ENCODE measurements around the gene NOS1AP.

Gene NOS1AP

GRCh38 chr1:162087111-162087510, 17.6 kb downstream of the NOS1AP start:
- no peak overlapping the region for H3K27ac ChIP-seq
- no peak for DNase-seq (ENCODE audit: low read depth, low spot score)

- H3K27ac ChIP-seq = no peak overlapping the region
- no peak for DNase-seq (ENCODE audit: low read depth, low spot score)
These were observed 18.1 kb downstream of the NOS1AP start for GRCh38 chr1:162087574-162087973.

GRCh38 chr1:162088281-162088969, 18.9 kb downstream of the NOS1AP start:
- H3K27ac ChIP-seq = no peak overlapping the region
- DNase-seq (ENCODE audit: low read depth, low spot score) = no peak

DNA sequence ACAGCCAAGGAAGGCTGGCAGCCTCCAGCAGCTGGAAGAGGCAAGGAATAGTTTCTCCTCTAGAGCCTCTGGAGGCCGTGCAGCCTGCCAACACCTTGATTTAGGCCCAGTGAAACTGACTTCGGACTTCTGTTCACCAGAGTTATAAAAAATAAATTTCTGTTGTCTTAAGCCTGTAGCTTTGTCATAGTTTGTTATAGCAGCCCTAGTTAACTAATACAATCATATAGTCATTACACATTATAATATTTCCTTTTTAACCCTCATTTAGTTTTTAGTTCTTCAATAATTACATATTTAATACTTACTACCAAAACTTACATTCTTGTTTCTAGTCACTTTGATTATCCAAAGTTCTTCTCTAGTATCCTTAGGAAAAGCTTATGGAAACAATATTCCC, 20.3 kb downstream of the NOS1AP start:
- no peak for DNase-seq (ENCODE audit: low read depth, low spot score)
- no peak overlapping the region for H3K27ac ChIP-seq

GRCh38 chr1:162090378-162090777, 20.9 kb downstream of the NOS1AP start:
- DNase-seq (ENCODE audit: low read depth, low spot score) = no peak
- no peak overlapping the region for H3K27ac ChIP-seq

- H3K27ac ChIP-seq = no peak overlapping the region
- DNase-seq (ENCODE audit: low read depth, low spot score) = no peak
These were observed 22.4 kb downstream of the NOS1AP start for GRCh38 chr1:162091681-162092524.

- H3K27ac ChIP-seq = no peak overlapping the region
- DNase-seq (ENCODE audit: low read depth, low spot score) = no peak
These were observed 23.6 kb downstream of the NOS1AP start for GRCh38 chr1:162093095-162093494.

DNA sequence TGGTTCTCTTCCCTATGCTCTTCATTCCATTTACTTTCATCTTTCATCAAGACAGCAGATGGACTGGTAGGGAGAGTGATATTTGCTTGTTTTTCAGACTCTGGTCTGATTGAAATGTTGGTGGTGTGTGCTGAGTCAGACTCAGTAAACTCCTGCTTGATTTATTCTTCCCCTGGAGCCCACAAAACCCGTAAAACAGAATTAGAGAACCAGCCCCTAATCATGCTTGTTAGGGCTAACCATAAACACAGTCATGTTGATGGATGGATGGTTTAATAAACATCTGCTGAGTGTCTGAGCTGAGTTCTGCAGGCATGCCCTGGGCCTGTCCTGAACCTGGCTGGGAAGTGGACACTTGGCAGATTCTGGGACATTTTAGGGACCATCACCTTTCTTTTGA, 24.8 kb downstream of the NOS1AP start:
- H3K27ac ChIP-seq = no peak overlapping the region
- DNase-seq (ENCODE audit: low read depth, low spot score) = no peak

GRCh38 chr1:162094723-162095122, 25.2 kb downstream of the NOS1AP start:
- no peak for DNase-seq (ENCODE audit: low read depth, low spot score)
- no peak overlapping the region for H3K27ac ChIP-seq

DNA sequence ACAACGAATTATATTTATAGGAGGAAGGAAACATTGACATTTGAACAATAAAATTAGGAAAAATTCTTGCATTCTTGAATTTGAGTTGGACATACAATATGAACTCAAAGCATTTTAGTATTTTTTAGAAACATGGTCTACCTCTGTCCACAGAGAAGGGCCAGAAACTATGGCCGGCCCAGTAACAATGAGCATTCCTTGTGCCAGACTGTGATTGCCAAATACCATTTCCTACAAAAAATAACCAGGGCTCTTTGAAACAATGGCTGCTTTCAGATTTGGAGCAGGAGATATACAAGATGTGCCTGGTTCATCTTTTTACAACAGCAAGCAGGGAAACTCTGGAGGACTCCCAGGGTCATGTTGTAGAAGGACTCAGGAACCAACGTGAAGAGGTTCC, 38.4 kb downstream of the NOS1AP start:
- no peak for DNase-seq (ENCODE audit: low read depth, low spot score)

DNA sequence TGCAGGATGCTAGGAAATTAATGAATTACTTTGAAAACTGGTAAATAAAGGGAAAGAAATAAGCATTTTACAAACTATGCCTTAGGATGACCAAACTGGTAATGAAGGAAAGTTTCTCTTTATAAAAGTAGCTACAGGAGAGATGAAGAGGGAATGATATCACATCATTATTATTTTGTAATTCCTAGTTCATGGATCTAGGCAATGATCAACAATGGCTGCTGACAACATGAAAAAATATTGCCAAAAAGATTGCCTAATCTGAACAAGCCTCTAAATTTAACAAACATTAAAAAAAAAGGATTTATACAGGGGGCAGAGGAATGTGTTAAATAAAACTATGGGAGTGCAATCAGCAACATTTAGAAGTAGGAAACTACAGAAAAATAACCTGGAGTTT, 38.9 kb downstream of the NOS1AP start:
- no peak for DNase-seq (ENCODE audit: low read depth, low spot score)
- H3K27ac ChIP-seq = no peak overlapping the region

More for the DNA sequence above, 38.4 kb downstream of the NOS1AP start:
- H3K27ac ChIP-seq = no peak overlapping the region

DNA sequence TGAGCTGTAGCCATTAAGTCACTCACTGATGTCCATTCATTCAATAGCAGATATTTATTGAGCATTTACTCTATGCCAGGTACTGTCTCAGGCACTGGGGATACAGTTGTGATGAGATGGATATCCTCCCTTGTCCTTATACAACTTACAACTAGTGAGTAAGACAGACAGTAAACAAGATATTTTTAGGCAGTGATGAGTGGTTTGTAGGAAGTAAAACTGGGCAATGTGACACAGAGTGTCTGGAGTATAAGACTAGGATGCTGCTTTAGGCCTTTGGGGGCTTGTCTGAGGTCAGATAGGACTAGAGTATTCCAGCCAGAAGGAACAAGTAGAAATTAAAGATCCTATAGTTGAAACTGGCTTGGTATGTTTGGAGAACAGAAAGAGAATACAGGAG, 41.4 kb downstream of the NOS1AP start:
- no peak overlapping the region for H3K27ac ChIP-seq
- DNase-seq (ENCODE audit: low read depth, low spot score) = no peak

- no peak overlapping the region for H3K27ac ChIP-seq
- no peak for DNase-seq (ENCODE audit: low read depth, low spot score)
These were observed 42.1 kb downstream of the NOS1AP start for GRCh38 chr1:162111572-162111971.

DNA sequence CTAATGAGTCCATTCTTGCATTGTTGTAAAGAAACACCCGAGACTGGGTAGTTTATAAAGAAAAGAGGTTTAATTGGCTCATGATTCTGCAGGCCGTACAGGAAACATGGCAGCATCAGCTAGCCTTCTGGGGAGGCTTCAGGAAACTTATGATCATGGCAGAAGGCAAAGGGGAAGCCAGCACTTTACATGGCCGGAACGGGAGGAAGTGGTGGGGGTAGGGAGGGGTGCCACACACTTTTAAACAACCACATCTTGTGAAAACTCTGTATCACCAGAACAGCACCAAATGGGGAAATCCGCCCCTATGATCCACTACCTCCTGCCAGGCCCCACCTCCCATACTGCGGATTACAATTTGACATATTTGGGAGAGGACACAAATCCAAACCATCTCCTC, 43.9 kb downstream of the NOS1AP start:
- H3K27ac ChIP-seq = no peak overlapping the region
- DNase-seq (ENCODE audit: low read depth, low spot score) = no peak

DNA sequence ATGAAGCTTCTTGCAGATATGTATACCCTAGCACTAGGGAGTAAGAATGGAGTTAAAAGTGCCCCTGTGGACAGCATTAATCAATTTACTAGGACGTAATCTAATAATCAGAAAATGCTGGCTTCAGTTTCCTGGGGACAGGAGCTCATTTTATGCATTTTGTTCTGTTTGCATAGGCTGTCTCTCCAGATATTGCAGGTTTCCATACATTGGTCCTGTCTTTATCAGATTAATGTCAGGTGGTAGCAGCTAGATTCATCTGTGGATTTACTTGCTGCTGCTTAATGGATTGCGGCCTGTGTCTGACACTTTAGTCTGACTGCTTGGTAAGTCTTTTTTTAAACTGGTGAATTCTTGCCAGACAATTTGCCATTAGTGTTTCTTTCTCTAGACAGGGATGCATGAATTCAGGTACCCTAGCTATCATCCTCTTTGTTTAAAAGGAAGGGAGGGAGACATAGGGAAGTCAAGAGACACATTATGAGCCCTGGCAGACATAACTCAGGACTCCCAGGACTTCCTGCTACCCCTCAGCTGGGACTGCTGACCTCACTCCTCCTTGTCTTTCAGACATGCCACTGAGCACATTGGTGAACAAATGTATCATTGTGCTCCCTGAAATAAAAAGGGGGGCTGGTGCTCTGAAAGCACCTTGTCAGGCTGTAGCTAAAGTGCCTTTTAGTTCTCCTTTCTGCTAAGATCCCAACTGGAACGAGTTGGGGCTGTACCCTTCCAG, 47.7 kb downstream of the NOS1AP start:
- DNase-seq (ENCODE audit: low read depth, low spot score) = no peak
- H3K27ac ChIP-seq = no peak overlapping the region

DNA sequence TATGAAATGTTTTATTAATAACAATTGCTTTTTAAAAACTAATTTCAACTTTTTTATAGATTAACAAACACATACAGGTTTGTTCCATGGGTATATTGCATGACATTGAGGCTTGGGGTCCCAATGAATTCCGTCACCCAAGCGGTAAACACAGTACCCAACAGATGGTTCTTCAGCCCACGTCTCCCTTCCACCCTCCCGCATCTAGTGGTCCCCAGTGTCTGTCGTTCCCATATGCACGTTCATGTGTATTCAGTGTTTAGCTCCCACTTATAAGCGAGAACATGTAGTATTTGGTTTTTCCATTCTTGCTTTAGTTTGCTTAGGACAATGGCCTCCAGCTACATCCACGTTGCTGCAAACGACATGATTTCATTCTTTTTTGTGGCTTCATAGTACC, 48.6 kb downstream of the NOS1AP start:
- no peak for DNase-seq (ENCODE audit: low read depth, low spot score)
- H3K27ac ChIP-seq = no peak overlapping the region

GRCh38 chr1:162128693-162129356, 59.3 kb downstream of the NOS1AP start:
- H3K27ac ChIP-seq = no peak overlapping the region
- no peak for DNase-seq (ENCODE audit: low read depth, low spot score)

DNA sequence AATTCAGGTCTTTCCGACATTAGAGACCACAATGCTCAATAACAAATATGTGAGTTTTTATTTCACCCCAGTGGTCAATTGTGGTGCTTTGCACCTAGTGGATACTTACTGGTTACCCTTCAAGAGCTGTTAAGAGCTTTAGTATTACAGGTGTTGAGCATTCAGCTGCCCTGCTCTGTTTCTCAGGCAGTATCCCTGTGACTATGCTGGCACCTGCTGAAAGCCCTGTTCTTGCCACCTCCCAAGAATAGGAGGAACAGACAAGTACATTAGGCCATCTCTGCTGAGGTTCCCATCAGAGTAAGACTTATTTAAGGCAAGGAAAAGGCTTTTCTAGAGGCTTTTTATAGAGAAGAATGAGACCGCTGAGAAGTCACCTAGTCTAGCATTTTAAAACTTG, 60.8 kb downstream of the NOS1AP start:
- DNase-seq (ENCODE audit: low read depth, low spot score) = no peak
- no peak overlapping the region for H3K27ac ChIP-seq

DNA sequence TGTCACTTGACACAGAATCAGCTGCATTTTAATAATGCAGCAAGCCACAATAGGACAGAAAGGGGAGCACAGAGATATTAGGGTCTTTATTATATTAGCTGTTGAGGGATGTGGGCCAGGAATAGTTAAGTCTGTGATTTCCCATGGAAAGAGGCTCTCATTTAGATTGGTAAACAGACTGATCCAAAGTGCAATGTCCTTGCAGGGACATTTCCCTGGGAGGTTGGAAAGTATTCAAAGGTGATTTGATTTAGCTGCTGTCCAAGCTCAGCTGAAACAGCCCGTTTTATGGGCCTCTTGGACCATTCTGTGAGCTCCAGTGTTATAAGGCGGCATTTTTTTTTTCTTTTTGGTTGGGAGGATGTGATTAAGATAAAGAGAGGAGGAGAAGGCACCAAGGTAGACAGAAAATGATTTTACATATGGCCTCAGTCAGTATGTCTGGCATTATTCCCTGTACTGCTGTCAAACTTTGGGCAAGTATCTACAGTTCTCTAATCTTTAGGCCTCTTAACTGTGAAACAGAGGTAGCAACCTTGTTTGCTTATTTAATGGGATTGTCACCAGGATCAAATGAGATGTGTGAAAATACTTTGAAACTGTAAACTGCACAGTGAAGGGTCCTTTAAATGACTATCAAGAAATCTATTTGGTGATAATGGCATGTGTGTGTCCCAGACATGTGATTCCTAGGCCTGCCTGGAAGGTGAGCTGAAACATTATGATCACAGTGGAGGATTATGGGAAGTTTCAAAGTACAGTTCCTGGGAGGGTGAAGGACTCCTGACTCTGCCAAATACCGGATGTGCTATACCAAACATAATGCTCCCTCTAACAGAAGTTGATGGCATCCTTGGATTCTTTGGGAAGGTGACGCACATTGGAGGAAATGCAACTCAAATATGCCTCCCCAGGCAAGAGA, 62.2 kb downstream of the NOS1AP start:
- no peak overlapping the region for H3K27ac ChIP-seq
- no peak for DNase-seq (ENCODE audit: low read depth, low spot score)

GRCh38 chr1:162133566-162133965, 64.1 kb downstream of the NOS1AP start:
- DNase-seq (ENCODE audit: low read depth, low spot score) = no peak
- no peak overlapping the region for H3K27ac ChIP-seq

Measured in epithelial cell of prostate (primary cell).